ENCODE results near the gene PADI6. TPM values are rescaled to one million over a fixed set of nuclear protein-coding genes. Genes with fewer than 3 reads are reported as not detected.

PADI6 gene
- not detected in 2 replicates for total RNA-seq
- not detected for total RNA-seq (2013)
- 0.04 and 0.10 TPM in 2 replicates for polyA plus RNA-seq
- polyA minus RNA-seq = not detected in 2 replicates

DNA sequence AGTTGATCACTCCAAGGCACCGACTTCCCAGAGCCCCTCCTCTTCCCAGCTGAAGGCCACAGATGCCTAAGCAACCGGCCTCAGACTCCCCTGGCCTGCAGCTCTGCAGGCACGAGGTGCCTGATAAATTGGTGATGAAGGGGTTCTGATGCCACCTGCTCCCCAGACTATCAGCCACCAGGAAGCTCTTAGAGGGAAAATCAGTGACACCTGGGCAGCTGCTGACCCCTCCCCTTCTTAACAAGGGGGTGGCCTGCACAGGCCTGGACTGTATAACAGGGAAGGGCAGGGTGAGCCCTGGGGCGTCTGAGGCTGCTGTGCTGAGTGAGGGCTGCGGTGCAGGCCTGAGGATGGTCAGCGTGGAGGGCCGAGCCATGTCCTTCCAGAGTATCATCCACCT lies at the start of gene PADI6:
Gene PADI6 (plus strand): TSS at position 301 of the 400 bp plus-strand sequence. CDS start 50 bp downstream, at position 351.
- H3K4me1 Mint-ChIP-seq = no peaks in the 10 kb centered on the region
- H3K79me2 ChIP-seq (ENCODE audit: control insufficient read depth, insufficient read depth, low read length) = no peaks in the 10 kb centered on the region
- H3K27ac ChIP-seq (ENCODE audit: low read length in 2 of 2) = no peak within 1 kb of the TSS
- no peak within 1 kb of the TSS for H3K9ac ChIP-seq (ENCODE audit: low read length)
- no peak within 1 kb of the TSS for H3K4me3 Mint-ChIP-seq
- H3K9me3 ChIP-seq (ENCODE audit: control extremely low read depth in 1 of 3, control insufficient read depth in 2 of 3, insufficient read depth in 1 of 3, low read length in 2 of 3) = no peaks in the 10 kb centered on the region
- no peaks in the 10 kb centered on the region for H4K20me1 ChIP-seq (ENCODE audit: control insufficient read depth, insufficient read depth, low read length, poor library complexity, severe bottlenecking)
- no peaks in the 10 kb centered on the region for H3K36me3 ChIP-seq (replicated peaks in 1 of 2; ENCODE audit: control extremely low read depth in 1 of 2, control insufficient read depth in 1 of 2, extremely low read depth in 1 of 2, insufficient read depth in 2 of 2, low read length in 1 of 2)
- no peaks in the 10 kb centered on the region for H3K27me3 ChIP-seq (replicated peaks in 1 of 4; ENCODE audit: control extremely low read depth in 1 of 4, control insufficient read depth in 3 of 4, insufficient read depth in 4 of 4, low read length in 3 of 4)
- no peaks in the 10 kb centered on the region for H3K4me1 ChIP-seq (ENCODE audit: control insufficient read depth in 2 of 2, insufficient read depth in 2 of 2, low read length in 2 of 2)
- no peak within 1 kb of the TSS for H2AFZ ChIP-seq (ENCODE audit: insufficient read depth, low read depth, low read length, poor library complexity, severe bottlenecking)
- POLR2A ChIA-PET = no interaction called here
- peaks cover 6% of the 10 kb centered on the region for H3K27me3 Mint-ChIP-seq
- H3K9me3 Mint-ChIP-seq (ENCODE audit: insufficient read depth) = no peaks in the 10 kb centered on the region
- no peak within 1 kb of the TSS for H3K27ac Mint-ChIP-seq
- no peak for ATAC-seq (ENCODE audit: low read depth)
- TF ChIP-seq, protein P1, sequence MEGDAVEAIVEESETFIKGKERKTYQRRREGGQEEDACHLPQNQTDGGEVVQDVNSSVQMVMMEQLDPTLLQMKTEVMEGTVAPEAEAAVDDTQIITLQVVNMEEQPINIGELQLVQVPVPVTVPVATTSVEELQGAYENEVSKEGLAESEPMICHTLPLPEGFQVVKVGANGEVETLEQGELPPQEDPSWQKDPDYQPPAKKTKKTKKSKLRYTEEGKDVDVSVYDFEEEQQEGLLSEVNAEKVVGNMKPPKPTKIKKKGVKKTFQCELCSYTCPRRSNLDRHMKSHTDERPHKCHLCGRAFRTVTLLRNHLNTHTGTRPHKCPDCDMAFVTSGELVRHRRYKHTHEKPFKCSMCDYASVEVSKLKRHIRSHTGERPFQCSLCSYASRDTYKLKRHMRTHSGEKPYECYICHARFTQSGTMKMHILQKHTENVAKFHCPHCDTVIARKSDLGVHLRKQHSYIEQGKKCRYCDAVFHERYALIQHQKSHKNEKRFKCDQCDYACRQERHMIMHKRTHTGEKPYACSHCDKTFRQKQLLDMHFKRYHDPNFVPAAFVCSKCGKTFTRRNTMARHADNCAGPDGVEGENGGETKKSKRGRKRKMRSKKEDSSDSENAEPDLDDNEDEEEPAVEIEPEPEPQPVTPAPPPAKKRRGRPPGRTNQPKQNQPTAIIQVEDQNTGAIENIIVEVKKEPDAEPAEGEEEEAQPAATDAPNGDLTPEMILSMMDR (IDR thresholded peaks at IDR 0.05) = no peak
- TF ChIP-seq EZH2 (IDR thresholded peaks at IDR 0.05; ENCODE audit: borderline replicate concordance, insufficient read depth, low read depth, low read length, poor library complexity, severe bottlenecking) = no peak
- CTCF ChIA-PET = no interaction called here
- no peak within 1 kb of the TSS for H3K4me3 ChIP-seq (ENCODE audit: control extremely low read depth in 1 of 5, extremely low read depth in 1 of 5, insufficient read depth in 1 of 5, low read depth in 2 of 5, low read length in 4 of 5)
- DNase-seq = no peak
- 83% methylated on average over 4 of the region's 7 CpGs for WGBS (ENCODE audit: insufficient coverage)
- H3K4me2 ChIP-seq (replicated peaks; ENCODE audit: low read depth, low read length, poor library complexity, severe bottlenecking) = no peak within 1 kb of the TSS
- intact Hi-C loops (cut with micrococcal nuclease) = no loop called here

DNA sequence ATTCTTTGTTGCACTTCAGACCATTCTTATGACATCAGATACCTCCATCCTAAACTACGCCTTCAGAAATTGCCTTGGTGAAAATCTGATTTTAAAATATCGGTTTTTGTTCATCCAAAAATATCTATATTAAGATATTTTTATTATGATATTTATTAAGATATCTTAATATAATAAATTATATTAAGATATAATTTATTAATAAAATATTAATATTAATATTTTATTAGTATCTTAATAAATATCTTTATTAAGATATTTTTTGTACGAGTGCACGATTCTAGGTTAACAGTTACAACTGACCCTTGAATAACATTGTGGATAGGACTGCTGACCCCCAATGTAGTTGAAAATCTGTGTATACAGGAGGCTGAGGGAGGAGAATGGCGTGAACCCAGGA lies 43.1 kb upstream of the PADI6 start:
- TF ChIP-seq, protein P1 (IDR thresholded peaks at IDR 0.05) = no peak
- no peak for TF ChIP-seq EZH2 (IDR thresholded peaks at IDR 0.05; ENCODE audit: borderline replicate concordance, insufficient read depth, low read depth, low read length, poor library complexity, severe bottlenecking)
- no peaks in the 10 kb centered on the region for H3K4me1 Mint-ChIP-seq
- ATAC-seq (ENCODE audit: low read depth) (no peak), DNase-seq (no peak)
- H2AFZ ChIP-seq (ENCODE audit: insufficient read depth, low read depth, low read length, poor library complexity, severe bottlenecking) = no peak overlapping the region
- H3K79me2 ChIP-seq (ENCODE audit: control insufficient read depth, insufficient read depth, low read length) = no peaks in the 10 kb centered on the region
- no peak overlapping the region for H3K4me3 Mint-ChIP-seq
- ChIA-PET POLR2A (no interaction called here), CTCF (no interaction called here)
- intact Hi-C loops (cut with micrococcal nuclease) = no loop called here
- no peak overlapping the region for H3K4me2 ChIP-seq (replicated peaks; ENCODE audit: low read depth, low read length, poor library complexity, severe bottlenecking)
- no peaks in the 10 kb centered on the region for H3K9me3 Mint-ChIP-seq (ENCODE audit: insufficient read depth)
- no peak overlapping the region for H3K9ac ChIP-seq (ENCODE audit: low read length)
- H3K27me3 ChIP-seq (replicated peaks in 1 of 4; ENCODE audit: control extremely low read depth in 1 of 4, control insufficient read depth in 3 of 4, insufficient read depth in 4 of 4, low read length in 3 of 4) = peaks cover 0 to 12% (median 0%) of the 10 kb centered on the region in 4 experiments
- H3K36me3 ChIP-seq (replicated peaks in 1 of 2; ENCODE audit: control extremely low read depth in 1 of 2, control insufficient read depth in 1 of 2, extremely low read depth in 1 of 2, insufficient read depth in 2 of 2, low read length in 1 of 2) = no peaks in the 10 kb centered on the region
- no peak overlapping the region for H3K27ac Mint-ChIP-seq
- WGBS (ENCODE audit: insufficient coverage) = no CpG with 5 or more reads among the region's 5 CpGs
- no peaks in the 10 kb centered on the region for H4K20me1 ChIP-seq (ENCODE audit: control insufficient read depth, insufficient read depth, low read length, poor library complexity, severe bottlenecking)
- H3K27me3 Mint-ChIP-seq = peaks cover 37% of the 10 kb centered on the region
- H3K4me1 ChIP-seq (ENCODE audit: control insufficient read depth in 2 of 2, insufficient read depth in 2 of 2, low read length in 2 of 2) = no peaks in the 10 kb centered on the region
- no peak overlapping the region for H3K27ac ChIP-seq (ENCODE audit: low read length in 2 of 2)
- H3K4me3 ChIP-seq (ENCODE audit: control extremely low read depth in 1 of 5, extremely low read depth in 1 of 5, insufficient read depth in 1 of 5, low read depth in 2 of 5, low read length in 4 of 5) = no peak overlapping the region
- no peaks in the 10 kb centered on the region for H3K9me3 ChIP-seq (ENCODE audit: control extremely low read depth in 1 of 3, control insufficient read depth in 2 of 3, insufficient read depth in 1 of 3, low read length in 2 of 3)

All from B cell (primary cell).